HEK293 (cell line): Measurements from ENCODE around the gene PANX2.

Experiments
- CTCF ChIA-PET: fragments of 350-600 bp; formaldehyde crosslinking; extraction: SDS; loops from one replicate; lab custom pipeline; 2021; ENCODE audit warnings: antibody characterized with exemption; lab: Yijun Ruan, JAX
- POLR2A ChIA-PET: fragments of 300-600 bp; formaldehyde crosslinking; extraction: SDS; loops from one replicate; lab custom pipeline; 2020; ENCODE audit warnings: antibody characterized with exemption, inconsistent platforms; lab: Yijun Ruan, JAX
- H3K27ac ChIP-seq: fragments of 200-500 bp; sonication (Bioruptor generic); 2 replicates; pipeline ENCODE4 v1.5.1; 2014; ENCODE audit warnings: low read depth, low read length, control low read depth, inconsistent platforms; ENCODE audit errors: extremely low read depth
- H3K36me3 ChIP-seq, 2 experiments: fragments of 200-500 bp in 1 of 2; sonication (Bioruptor generic) in 1 of 2; 1 replicate in 1 of 2; 2 replicates in 1 of 2; pipeline ENCODE4 v1.5.1; 2014 to 2017; ENCODE audit warnings: inconsistent platforms in 2 of 2, low read length in 2 of 2; ENCODE audit not compliant: control insufficient read depth in 2 of 2, insufficient read depth in 1 of 2
- H3K4me1 ChIP-seq: fragments of 200-500 bp; sonication (Bioruptor generic); 2 replicates; pipeline ENCODE4 v1.5.1; 2014; ENCODE audit warnings: mild to moderate bottlenecking, low read length, inconsistent platforms; ENCODE audit not compliant: control insufficient read depth, insufficient read depth
- H3K4me3 ChIP-seq: 2 replicates; pipeline ENCODE4 v1.5.1; 2011; ENCODE audit warnings: low read depth, mild to moderate bottlenecking, control low read depth, low read length, moderate library complexity
- H3K9me3 ChIP-seq: fragments of 200-500 bp; sonication (Bioruptor generic); 2 replicates; pipeline ENCODE4 v1.5.1; 2014; ENCODE audit warnings: low read depth, low read length, inconsistent platforms; ENCODE audit not compliant: control insufficient read depth, insufficient read depth
- EGR2 ChIP-seq: fragments of 450-650 bp; formaldehyde crosslinking; IDR thresholded peaks from 2 replicates; pipeline ENCODE4 v1.5.1; 2016; ENCODE audit warnings: low read depth, missing biosample characterization, missing genetic modification characterization
- GFI1B ChIP-seq: fragments of 450-650 bp; formaldehyde crosslinking; IDR thresholded peaks from 2 replicates; pipeline ENCODE4 v1.5.1; 2016; ENCODE audit warnings: missing biosample characterization, missing genetic modification characterization
- GLIS2 ChIP-seq: fragments of 450-650 bp; formaldehyde crosslinking; IDR thresholded peaks from 2 replicates; pipeline ENCODE4 v1.5.1; 2016; ENCODE audit warnings: missing biosample characterization, missing genetic modification characterization
- OSR2 ChIP-seq: fragments of 450-650 bp; formaldehyde crosslinking; IDR thresholded peaks from 2 replicates; pipeline ENCODE4 v1.5.1; 2016; ENCODE audit warnings: missing biosample characterization, missing genetic modification characterization
- PRDM4 ChIP-seq: fragments of 450-650 bp; formaldehyde crosslinking; IDR thresholded peaks from 2 replicates; pipeline ENCODE4 v1.5.1; 2017; ENCODE audit warnings: missing biosample characterization, missing genetic modification characterization
- WT1 ChIP-seq: fragments of 450-650 bp; formaldehyde crosslinking; IDR thresholded peaks from 2 replicates; pipeline ENCODE4 v1.5.1; 2016; ENCODE audit warnings: missing biosample characterization, missing genetic modification characterization
- ZBTB17 ChIP-seq: fragments of 450-650 bp; formaldehyde crosslinking; IDR thresholded peaks from 2 replicates; pipeline ENCODE4 v1.5.1; 2016; ENCODE audit warnings: missing biosample characterization, missing genetic modification characterization
- ZBTB26 ChIP-seq: fragments of 450-650 bp; formaldehyde crosslinking; optimal IDR thresholded peaks from 2 replicates; pipeline ENCODE3; 2016; ENCODE audit warnings: missing biosample characterization, mild to moderate bottlenecking, missing genetic modification characterization
- ZIC2 ChIP-seq: fragments of 450-650 bp; formaldehyde crosslinking; IDR thresholded peaks from 2 replicates; pipeline ENCODE4 v1.5.1; 2016; ENCODE audit warnings: missing biosample characterization, missing genetic modification characterization
- ZNF248 ChIP-seq: fragments of 450-650 bp; formaldehyde crosslinking; IDR thresholded peaks from 2 replicates; pipeline ENCODE4 v1.5.1; 2017; ENCODE audit warnings: missing biosample characterization, missing genetic modification characterization
- ZNF274 ChIP-seq, 2 experiments: fragments of 200-500 bp in 1 of 2; fragments of 450-650 bp in 1 of 2; sonication (Bioruptor generic) in 1 of 2; formaldehyde crosslinking in 1 of 2; IDR thresholded peaks; 2 replicates each; pipeline versions ENCODE4 v1.5.1 to v1.6.1; 2014 to 2016; ENCODE audit warnings: borderline replicate concordance in 1 of 2, inconsistent platforms in 1 of 2, low read length in 1 of 2, missing biosample characterization in 1 of 2, missing genetic modification characterization in 1 of 2
- ZNF416 ChIP-seq: fragments of 450-650 bp; formaldehyde crosslinking; IDR thresholded peaks from 2 replicates; pipeline ENCODE4 v1.5.1; 2016; ENCODE audit warnings: missing biosample characterization, missing genetic modification characterization
- ZNF585B ChIP-seq: fragments of 450-650 bp; formaldehyde crosslinking; IDR thresholded peaks from 2 replicates; pipeline ENCODE4 v1.5.1; 2016; ENCODE audit warnings: missing biosample characterization, missing genetic modification characterization
- ZNF610 ChIP-seq: fragments of 450-650 bp; formaldehyde crosslinking; IDR thresholded peaks from 2 replicates; pipeline ENCODE4 v1.5.1; 2016; ENCODE audit warnings: missing biosample characterization, missing genetic modification characterization, borderline replicate concordance
- ZNF639 ChIP-seq: fragments of 450-650 bp; formaldehyde crosslinking; IDR thresholded peaks from 2 replicates; pipeline ENCODE4 v1.5.1; 2016; ENCODE audit warnings: missing biosample characterization, missing genetic modification characterization
- ZNF664 ChIP-seq: fragments of 450-650 bp; formaldehyde crosslinking; IDR thresholded peaks from 2 replicates; pipeline ENCODE4 v1.5.1; 2016; ENCODE audit warnings: missing biosample characterization, missing genetic modification characterization
- ZNF677 ChIP-seq: fragments of 450-650 bp; IDR thresholded peaks from 2 replicates; pipeline ENCODE4 v1.5.0; 2018; ENCODE audit warnings: missing biosample characterization, mild to moderate bottlenecking, missing genetic modification characterization, moderate library complexity
- ZNF707 ChIP-seq: fragments of 450-650 bp; formaldehyde crosslinking; IDR thresholded peaks from 2 replicates; pipeline ENCODE4 v1.5.1; 2016; ENCODE audit warnings: missing biosample characterization, missing genetic modification characterization
- ZSCAN16 ChIP-seq: fragments of 450-650 bp; formaldehyde crosslinking; IDR thresholded peaks from 2 replicates; pipeline ENCODE4 v1.5.1; 2016; ENCODE audit warnings: missing biosample characterization, missing genetic modification characterization
- TF ChIP-seq, protein P1 (sequence below): fragments of 450-650 bp; formaldehyde crosslinking; IDR thresholded peaks from 2 replicates; pipeline ENCODE4 v1.5.1; 2017; ENCODE audit warnings: missing biosample characterization, missing genetic modification characterization
- TF ChIP-seq, protein P2 (sequence below): fragments of 450-650 bp; formaldehyde crosslinking; IDR thresholded peaks from 2 replicates; pipeline ENCODE4 v1.5.1; 2016; ENCODE audit warnings: missing biosample characterization, missing genetic modification characterization
- TF ChIP-seq, protein P3 (sequence below): fragments of 450-650 bp; formaldehyde crosslinking; IDR thresholded peaks from 2 replicates; pipeline ENCODE4 v1.5.1; 2016; ENCODE audit warnings: missing biosample characterization, missing genetic modification characterization

PANX2 gene

GRCh38 chr22:50169774-50170341 is 673 bp upstream of the PANX2 start:
- CTCF ChIA-PET: no interaction called here

DNA sequence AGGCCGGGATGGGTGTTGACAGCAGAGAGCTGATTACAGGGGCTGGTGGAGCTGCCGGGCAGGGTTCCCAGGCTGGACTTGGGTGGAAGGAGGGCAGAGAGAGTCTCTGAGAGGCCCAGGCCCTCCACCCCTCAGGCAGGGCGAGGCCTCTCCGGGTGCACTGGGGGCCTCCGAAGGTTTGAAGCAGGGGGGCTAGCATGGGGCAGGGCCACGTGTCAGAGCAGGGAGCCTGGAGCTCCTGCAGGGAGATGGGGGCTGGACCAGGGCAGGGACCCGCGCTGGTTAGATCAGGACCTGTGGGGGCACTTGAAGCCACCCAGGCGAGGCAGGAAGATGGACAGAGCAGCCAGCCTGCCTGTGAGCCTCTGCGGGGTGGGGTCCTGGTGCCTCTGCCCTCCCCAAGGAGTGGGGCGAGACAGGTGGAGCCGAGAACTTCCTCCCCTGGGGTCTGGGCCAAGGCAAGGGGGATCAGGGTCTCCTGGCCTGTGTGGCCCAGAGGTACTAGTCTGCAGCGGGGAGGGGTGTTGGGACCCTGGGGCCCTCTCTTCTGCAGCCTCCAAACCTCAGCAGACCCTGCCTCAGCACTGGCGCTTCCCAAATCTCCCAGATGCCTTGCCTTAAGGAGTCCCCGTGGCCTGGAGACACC is 911 bp downstream of the PANX2 start:
- CTCF ChIA-PET: no interaction called here
- Histone ChIP-seq H3K4me1 (no peaks in the 10 kb centered on the region), H3K27ac (no peak overlapping the region), H3K9me3 (no peaks in the 10 kb centered on the region), H3K4me3 (no peak overlapping the region), H3K36me3 (no peaks in the 10 kb centered on the region)
- POLR2A ChIA-PET: no interaction called here
- no peak for TF ChIP-seq ZNF416 (tag by site-specific recombination)
- no peak for TF ChIP-seq ZNF664 (tag by site-specific recombination)
- TF ChIP-seq, protein P1, sequence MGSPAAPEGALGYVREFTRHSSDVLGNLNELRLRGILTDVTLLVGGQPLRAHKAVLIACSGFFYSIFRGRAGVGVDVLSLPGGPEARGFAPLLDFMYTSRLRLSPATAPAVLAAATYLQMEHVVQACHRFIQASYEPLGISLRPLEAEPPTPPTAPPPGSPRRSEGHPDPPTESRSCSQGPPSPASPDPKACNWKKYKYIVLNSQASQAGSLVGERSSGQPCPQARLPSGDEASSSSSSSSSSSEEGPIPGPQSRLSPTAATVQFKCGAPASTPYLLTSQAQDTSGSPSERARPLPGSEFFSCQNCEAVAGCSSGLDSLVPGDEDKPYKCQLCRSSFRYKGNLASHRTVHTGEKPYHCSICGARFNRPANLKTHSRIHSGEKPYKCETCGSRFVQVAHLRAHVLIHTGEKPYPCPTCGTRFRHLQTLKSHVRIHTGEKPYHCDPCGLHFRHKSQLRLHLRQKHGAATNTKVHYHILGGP (tag by site-specific recombination): no peak
- no peak for TF ChIP-seq ZNF274 (IDR thresholded peaks at IDR 0.05; ENCODE audit: low read length)
- TF ChIP-seq ZNF274 (tag by site-specific recombination; IDR thresholded peaks at IDR 0.05; ENCODE audit: borderline replicate concordance): no peak
- no peak for TF ChIP-seq ZBTB17 (tag by site-specific recombination)
- peak; percentile 48; the same call in 1 of the 2 replicates for TF ChIP-seq ZIC2
- no peak for TF ChIP-seq ZNF248
- TF ChIP-seq ZNF610 (tag by site-specific recombination): no peak
- TF ChIP-seq WT1 (tag by site-specific recombination): no peak
- no peak for TF ChIP-seq ZBTB26 (tag by site-specific recombination)
- TF ChIP-seq ZNF639 (tag by site-specific recombination): no peak
- TF ChIP-seq ZNF677 (tag by site-specific recombination): no peak
- TF ChIP-seq ZSCAN16 (tag by site-specific recombination): no peak
- TF ChIP-seq, protein P2, sequence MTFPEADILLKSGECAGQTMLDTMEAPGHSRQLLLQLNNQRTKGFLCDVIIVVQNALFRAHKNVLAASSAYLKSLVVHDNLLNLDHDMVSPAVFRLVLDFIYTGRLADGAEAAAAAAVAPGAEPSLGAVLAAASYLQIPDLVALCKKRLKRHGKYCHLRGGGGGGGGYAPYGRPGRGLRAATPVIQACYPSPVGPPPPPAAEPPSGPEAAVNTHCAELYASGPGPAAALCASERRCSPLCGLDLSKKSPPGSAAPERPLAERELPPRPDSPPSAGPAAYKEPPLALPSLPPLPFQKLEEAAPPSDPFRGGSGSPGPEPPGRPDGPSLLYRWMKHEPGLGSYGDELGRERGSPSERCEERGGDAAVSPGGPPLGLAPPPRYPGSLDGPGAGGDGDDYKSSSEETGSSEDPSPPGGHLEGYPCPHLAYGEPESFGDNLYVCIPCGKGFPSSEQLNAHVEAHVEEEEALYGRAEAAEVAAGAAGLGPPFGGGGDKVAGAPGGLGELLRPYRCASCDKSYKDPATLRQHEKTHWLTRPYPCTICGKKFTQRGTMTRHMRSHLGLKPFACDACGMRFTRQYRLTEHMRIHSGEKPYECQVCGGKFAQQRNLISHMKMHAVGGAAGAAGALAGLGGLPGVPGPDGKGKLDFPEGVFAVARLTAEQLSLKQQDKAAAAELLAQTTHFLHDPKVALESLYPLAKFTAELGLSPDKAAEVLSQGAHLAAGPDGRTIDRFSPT: no peak
- TF ChIP-seq, protein P3, sequence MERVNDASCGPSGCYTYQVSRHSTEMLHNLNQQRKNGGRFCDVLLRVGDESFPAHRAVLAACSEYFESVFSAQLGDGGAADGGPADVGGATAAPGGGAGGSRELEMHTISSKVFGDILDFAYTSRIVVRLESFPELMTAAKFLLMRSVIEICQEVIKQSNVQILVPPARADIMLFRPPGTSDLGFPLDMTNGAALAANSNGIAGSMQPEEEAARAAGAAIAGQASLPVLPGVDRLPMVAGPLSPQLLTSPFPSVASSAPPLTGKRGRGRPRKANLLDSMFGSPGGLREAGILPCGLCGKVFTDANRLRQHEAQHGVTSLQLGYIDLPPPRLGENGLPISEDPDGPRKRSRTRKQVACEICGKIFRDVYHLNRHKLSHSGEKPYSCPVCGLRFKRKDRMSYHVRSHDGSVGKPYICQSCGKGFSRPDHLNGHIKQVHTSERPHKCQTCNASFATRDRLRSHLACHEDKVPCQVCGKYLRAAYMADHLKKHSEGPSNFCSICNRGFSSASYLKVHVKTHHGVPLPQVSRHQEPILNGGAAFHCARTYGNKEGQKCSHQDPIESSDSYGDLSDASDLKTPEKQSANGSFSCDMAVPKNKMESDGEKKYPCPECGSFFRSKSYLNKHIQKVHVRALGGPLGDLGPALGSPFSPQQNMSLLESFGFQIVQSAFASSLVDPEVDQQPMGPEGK (tag by site-specific recombination): 0 out of 2 replicates have a peak, but pooled peaks have one; percentile 48
- no peak for TF ChIP-seq ZNF707
- no peak for TF ChIP-seq EGR2
- TF ChIP-seq PRDM4 (tag by site-specific recombination): peak; percentile 34; the same call in 1 of the 2 replicates
- peak; percentile 69 for TF ChIP-seq GLIS2 (tag by site-specific recombination)
- TF ChIP-seq OSR2 (tag by site-specific recombination): no peak

More at GRCh38 chr22:50169774-50170341, 673 bp upstream of the PANX2 start:
- H3K4me3 ChIP-seq: peak overlapping the region; percentile 34
- H3K9me3 ChIP-seq: no peaks in the 10 kb centered on the region
- POLR2A ChIA-PET: interaction anchor here (0.7 kb wide), 1 partner anchor 21 kb away, joined by 3 read pairs; no protein-coding TSS in a partner anchor
- no peaks in the 10 kb centered on the region for H3K4me1 ChIP-seq
- TF ChIP-seq GFI1B (tag by site-specific recombination): no peak
- no peak for TF ChIP-seq ZNF585B (tag by site-specific recombination)
- TF ChIP-seq ZIC2: peak; percentile 58
- no peak overlapping the region for H3K27ac ChIP-seq
- H3K36me3 ChIP-seq: no peaks in the 10 kb centered on the region
